ENCODE measurements around the gene PLCB4. TPM values are rescaled to one million over a fixed set of nuclear protein-coding genes. Genes with fewer than 3 reads are reported as not detected.

The PLCB4 gene
- total and polyA plus RNA-seq, 8 donors, result 0.56 to 9.3 (median 2.3) TPM

DNA sequence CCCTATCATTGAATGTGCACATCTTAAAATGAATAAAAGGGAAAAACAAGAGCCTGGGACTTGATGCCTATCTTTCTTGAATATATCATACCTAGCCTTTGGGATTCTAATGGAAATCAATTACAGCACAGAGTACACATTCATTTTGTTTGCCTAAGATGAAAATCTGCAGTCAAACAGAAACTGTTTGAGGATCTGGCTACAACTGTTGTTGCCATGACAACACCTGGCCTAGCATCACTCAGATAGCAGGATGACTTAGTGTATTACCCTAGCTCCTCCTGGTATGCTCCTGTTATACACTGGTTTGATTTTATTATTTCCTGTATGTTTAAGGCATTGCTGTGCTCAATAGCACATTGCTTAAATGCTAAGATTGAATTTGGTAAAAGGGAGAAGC is 374.0 kb downstream of the PLCB4 start:
- H3K9me3 ChIP-seq, result no peaks in the 10 kb centered on the region
- H3K36me3 ChIP-seq, result no peaks in the 10 kb centered on the region
- no peak overlapping the region for H3K27ac ChIP-seq
- peak in 1 of 6 donors; percentile 5 for DNase-seq
- H3K27me3 ChIP-seq, result no peaks in the 10 kb centered on the region
- TF ChIP-seq, protein P1, sequence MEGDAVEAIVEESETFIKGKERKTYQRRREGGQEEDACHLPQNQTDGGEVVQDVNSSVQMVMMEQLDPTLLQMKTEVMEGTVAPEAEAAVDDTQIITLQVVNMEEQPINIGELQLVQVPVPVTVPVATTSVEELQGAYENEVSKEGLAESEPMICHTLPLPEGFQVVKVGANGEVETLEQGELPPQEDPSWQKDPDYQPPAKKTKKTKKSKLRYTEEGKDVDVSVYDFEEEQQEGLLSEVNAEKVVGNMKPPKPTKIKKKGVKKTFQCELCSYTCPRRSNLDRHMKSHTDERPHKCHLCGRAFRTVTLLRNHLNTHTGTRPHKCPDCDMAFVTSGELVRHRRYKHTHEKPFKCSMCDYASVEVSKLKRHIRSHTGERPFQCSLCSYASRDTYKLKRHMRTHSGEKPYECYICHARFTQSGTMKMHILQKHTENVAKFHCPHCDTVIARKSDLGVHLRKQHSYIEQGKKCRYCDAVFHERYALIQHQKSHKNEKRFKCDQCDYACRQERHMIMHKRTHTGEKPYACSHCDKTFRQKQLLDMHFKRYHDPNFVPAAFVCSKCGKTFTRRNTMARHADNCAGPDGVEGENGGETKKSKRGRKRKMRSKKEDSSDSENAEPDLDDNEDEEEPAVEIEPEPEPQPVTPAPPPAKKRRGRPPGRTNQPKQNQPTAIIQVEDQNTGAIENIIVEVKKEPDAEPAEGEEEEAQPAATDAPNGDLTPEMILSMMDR (IDR thresholded peaks at IDR 0.05), result no peak
- intact Hi-C loops (cut with DNase I), result no loop called here
- no peaks in the 10 kb centered on the region for H3K4me1 ChIP-seq
- peak in 3 of 4 donors; percentile 40 to 88 (median 85) for ATAC-seq
- FAIRE-seq, result no peak
- H3K4me3 ChIP-seq, result no peak overlapping the region

GRCh38 chr20:9444921-9445320 is 376.0 kb downstream of the PLCB4 start:
- Histone ChIP-seq H3K27ac (no peak overlapping the region), H3K27me3 (no peaks in the 10 kb centered on the region), H3K9me3 (no peaks in the 10 kb centered on the region), H3K4me1 (no peaks in the 10 kb centered on the region), H3K4me3 (no peak overlapping the region), H3K36me3 (no peaks in the 10 kb centered on the region)
- ATAC-seq (no peak), DNase-seq (no peak), FAIRE-seq (no peak)
- TF ChIP-seq, protein P1 (IDR thresholded peaks at IDR 0.05), result no peak
- intact Hi-C loops (cut with DNase I), result no loop called here
- WGBS, 2 donors, result 50 to 58% methylated on average over 2 of the region's 2 CpGs

- Histone ChIP-seq H3K27me3 (no peaks in the 10 kb centered on the region), H3K4me3 (no peak overlapping the region), H3K36me3 (no peaks in the 10 kb centered on the region), H3K9me3 (no peaks in the 10 kb centered on the region), H3K4me1 (no peaks in the 10 kb centered on the region), H3K27ac (no peak overlapping the region)
- FAIRE-seq (no peak), ATAC-seq (no peak), DNase-seq (no peak)
- intact Hi-C loops (cut with DNase I), result no loop called here
- TF ChIP-seq, protein P1 (IDR thresholded peaks at IDR 0.05), result no peak
These were observed 378.3 kb downstream of the PLCB4 start for GRCh38 chr20:9447182-9447581.

DNA sequence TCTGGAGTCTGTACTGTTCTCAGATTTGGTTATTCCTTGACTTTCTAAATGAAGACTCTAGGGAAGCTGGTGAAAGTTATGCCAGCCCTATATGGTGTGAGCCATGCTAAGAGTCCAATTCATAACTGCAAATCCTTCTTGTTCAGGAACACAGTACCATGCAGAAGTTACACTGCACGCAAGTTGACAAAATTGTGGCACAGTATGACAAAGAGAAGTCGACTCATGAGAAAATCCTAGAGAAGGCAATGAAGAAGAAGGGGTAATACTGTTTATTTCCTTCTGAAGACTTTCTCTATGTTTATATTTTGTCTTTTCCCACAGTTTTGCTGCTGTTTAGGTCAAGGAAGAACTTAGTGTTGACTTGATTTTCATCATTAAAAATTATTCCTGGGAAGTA is 384.3 kb downstream of the PLCB4 start:
- TF ChIP-seq, protein P1 (IDR thresholded peaks at IDR 0.05), result no peak
- H3K27me3 ChIP-seq, result no peaks in the 10 kb centered on the region
- no peak overlapping the region for H3K4me3 ChIP-seq
- no peak for DNase-seq
- H3K4me1 ChIP-seq, result no peaks in the 10 kb centered on the region
- H3K9me3 ChIP-seq, result no peaks in the 10 kb centered on the region
- H3K27ac ChIP-seq, result no peak overlapping the region
- WGBS, 2 donors, result 77 to 87% methylated on average over 2 of the region's 2 CpGs
- ATAC-seq, result no peak
- no peaks in the 10 kb centered on the region for H3K36me3 ChIP-seq
- intact Hi-C loops (cut with DNase I), result no loop called here
- no peak for FAIRE-seq

DNA sequence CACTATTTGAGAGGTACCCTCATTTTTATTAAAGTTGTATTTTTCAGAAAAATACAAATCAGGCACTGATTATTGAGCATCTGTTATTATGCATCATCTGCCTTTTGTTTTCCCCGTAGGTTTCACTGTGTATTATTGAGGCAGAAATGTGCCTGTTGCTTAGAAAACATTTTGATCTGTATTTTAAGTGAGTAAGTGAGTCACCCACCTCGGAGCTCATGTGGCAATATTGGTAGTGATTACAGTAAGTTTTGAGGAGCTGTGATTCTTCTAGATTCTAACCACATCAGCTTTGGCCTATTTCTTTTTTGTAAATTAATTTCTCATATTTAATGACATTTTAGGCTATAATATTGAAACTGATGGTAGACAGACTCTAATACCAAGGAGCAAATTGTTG is 385.9 kb downstream of the PLCB4 start:
- no peaks in the 10 kb centered on the region for H3K4me1 ChIP-seq
- H3K36me3 ChIP-seq, result no peaks in the 10 kb centered on the region
- H3K27ac ChIP-seq, result no peak overlapping the region
- TF ChIP-seq, protein P1 (IDR thresholded peaks at IDR 0.05), result no peak
- H3K4me3 ChIP-seq, result no peak overlapping the region
- no peak for ATAC-seq
- no peak for FAIRE-seq
- WGBS, 2 donors, result 67 to 70% methylated on average over 2 of the region's 2 CpGs
- H3K27me3 ChIP-seq, result no peaks in the 10 kb centered on the region
- no peak for DNase-seq
- intact Hi-C loops (cut with DNase I), result no loop called here
- no peaks in the 10 kb centered on the region for H3K9me3 ChIP-seq

Data from pancreas (tissue), 10 donors.